Choroid plexus epithelial cell (primary cell): Measurements from ENCODE around the gene PLEKHG5.
"Not testable (repeated sequence)": the region's sequence is repeated elsewhere in the genome, so short reads cannot be mapped to it uniquely, and the experiment has no call there.

Source experiments
- DNase-seq: peaks from one replicate; pipeline ENCODE4 v3.0.0-alpha.2; 2010; ENCODE audit warnings: low read depth
- H3K4me3 ChIP-seq: 2 replicates; pipeline ENCODE4 v1.5.1; 2011; ENCODE audit warnings: low read depth, mild to moderate bottlenecking, control low read depth, low read length, moderate library complexity
- TF ChIP-seq, protein P1 (sequence below): conservative IDR thresholded peaks from 2 replicates; pipeline ENCODE4 v1.5.1; 2011; ENCODE audit warnings: low read depth, mild to moderate bottlenecking, control low read depth, inconsistent platforms, low read length, moderate library complexity

Gene PLEKHG5

GRCh38 chr1:6445062-6445763 is 46.3 kb downstream of the PLEKHG5 start:
- no peak overlapping the region for H3K4me3 ChIP-seq
- peak; percentile 57 for DNase-seq
- TF ChIP-seq, protein P1, sequence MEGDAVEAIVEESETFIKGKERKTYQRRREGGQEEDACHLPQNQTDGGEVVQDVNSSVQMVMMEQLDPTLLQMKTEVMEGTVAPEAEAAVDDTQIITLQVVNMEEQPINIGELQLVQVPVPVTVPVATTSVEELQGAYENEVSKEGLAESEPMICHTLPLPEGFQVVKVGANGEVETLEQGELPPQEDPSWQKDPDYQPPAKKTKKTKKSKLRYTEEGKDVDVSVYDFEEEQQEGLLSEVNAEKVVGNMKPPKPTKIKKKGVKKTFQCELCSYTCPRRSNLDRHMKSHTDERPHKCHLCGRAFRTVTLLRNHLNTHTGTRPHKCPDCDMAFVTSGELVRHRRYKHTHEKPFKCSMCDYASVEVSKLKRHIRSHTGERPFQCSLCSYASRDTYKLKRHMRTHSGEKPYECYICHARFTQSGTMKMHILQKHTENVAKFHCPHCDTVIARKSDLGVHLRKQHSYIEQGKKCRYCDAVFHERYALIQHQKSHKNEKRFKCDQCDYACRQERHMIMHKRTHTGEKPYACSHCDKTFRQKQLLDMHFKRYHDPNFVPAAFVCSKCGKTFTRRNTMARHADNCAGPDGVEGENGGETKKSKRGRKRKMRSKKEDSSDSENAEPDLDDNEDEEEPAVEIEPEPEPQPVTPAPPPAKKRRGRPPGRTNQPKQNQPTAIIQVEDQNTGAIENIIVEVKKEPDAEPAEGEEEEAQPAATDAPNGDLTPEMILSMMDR = peak; percentile 64

DNA sequence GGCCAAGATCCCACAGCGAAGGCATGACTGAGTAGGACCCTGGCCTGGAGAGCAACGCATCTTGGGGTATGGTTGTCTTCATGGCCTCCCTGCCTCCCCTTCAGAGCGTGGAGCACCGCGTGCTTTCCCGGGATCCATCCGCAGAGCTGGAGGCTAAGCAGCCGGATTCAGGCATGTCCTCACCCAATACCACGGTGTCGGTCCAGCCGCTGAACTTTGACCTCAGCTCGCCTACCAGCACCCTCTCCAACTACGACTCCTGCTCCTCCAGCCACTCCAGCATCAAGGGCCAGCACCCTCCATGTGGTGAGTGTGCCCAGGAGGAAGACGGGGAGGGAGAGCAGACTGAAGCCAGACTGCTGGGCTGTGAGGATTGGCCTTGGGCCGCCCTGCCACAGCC is 47.1 kb downstream of the PLEKHG5 start:
- TF ChIP-seq, protein P1 = no peak
- no peak for DNase-seq
- no peak overlapping the region for H3K4me3 ChIP-seq

- H3K4me3 ChIP-seq = no peak overlapping the region
- DNase-seq = no peak
- TF ChIP-seq, protein P1 = no peak
Observed at GRCh38 chr1:6443339-6444115, 47.9 kb downstream of the PLEKHG5 start.

DNA sequence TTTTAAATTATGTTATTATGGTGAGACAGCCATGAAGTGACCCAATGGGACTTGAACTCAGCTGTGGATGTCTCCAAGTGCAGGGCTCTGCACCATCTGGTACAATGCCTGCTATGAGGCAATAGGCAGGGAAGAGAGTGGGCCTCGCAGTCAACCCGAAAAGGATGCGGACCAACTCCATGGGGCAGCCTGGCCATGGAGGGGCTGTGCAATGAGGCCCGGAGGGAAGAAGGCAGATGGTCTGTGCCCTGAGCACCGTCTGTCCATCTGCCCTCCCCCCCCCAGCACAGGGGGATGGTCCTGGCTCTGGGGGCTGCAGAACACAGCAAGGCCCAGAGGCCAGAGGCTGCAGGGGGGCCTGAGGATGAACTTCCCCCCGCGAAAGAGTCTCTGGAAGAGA is 49.9 kb downstream of the PLEKHG5 start:
- no peak overlapping the region for H3K4me3 ChIP-seq
- DNase-seq = no peak
- TF ChIP-seq, protein P1 = no peak

DNA sequence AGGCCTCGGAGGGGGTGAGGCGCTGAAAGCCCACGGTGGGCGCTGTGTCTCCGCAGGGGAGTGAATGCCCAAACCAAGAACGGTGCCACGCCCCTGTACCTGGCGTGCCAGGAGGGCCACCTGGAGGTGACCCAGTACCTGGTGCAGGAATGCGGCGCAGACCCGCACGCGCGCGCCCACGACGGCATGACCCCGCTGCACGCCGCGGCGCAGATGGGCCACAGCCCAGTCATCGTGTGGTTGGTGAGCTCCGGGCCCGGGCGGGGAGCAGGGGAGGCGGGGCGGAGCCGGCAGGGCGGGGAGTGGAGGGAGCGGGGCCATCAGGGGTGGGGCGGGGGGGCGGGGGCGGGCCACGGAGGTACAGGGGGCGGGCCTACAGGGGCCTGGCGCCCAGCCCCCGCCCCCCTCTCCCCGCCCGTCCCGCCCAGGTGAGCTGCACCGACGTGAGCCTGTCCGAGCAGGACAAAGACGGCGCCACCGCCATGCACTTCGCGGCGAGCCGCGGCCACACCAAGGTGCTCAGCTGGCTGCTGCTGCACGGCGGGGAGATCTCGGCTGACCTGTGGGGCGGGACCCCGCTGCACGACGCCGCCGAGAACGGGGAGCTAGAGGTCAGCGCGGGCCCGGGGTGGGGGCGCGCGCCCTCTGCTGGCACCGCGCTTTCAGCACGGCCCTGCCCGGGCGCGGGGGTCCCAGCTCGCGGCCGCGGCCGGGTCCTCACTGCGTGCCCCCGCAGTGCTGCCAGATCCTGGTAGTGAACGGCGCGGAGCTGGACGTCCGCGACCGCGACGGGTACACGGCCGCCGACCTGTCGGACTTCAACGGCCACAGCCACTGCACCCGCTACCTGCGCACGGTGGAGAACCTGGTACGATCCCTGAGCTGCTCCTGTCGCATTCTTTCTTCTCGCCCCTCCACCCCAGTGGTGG is 51.0 kb downstream of the PLEKHG5 start:
- no peak overlapping the region for H3K4me3 ChIP-seq
- no peak for DNase-seq
- TF ChIP-seq, protein P1 = no peak

DNA sequence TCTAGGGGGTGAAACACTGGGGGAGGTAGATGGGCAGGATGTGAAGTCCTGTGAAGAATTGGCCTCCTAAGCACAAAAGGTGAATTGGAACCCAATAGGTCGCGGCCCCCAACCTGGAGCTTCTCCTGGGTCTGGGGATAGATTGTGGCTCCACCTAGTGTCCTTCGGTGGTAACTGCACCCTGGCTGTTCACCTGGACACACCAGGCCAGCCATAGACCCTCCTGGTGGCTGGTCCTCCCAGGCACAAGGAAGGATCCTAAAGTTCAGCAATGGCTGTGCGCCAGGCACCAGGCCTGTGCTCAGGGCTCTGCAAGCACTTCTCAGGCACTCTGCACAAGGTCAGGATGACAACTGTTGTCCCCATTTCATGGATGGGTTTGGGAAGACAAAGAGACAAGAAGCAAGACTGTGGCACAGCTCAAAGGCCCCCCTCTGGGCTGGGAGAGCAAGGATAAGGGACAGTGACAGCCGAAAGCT is 53.4 kb downstream of the PLEKHG5 start:
- DNase-seq = peak; percentile 59
- TF ChIP-seq, protein P1 = peak; percentile 89
- no peak overlapping the region for H3K4me3 ChIP-seq

DNA sequence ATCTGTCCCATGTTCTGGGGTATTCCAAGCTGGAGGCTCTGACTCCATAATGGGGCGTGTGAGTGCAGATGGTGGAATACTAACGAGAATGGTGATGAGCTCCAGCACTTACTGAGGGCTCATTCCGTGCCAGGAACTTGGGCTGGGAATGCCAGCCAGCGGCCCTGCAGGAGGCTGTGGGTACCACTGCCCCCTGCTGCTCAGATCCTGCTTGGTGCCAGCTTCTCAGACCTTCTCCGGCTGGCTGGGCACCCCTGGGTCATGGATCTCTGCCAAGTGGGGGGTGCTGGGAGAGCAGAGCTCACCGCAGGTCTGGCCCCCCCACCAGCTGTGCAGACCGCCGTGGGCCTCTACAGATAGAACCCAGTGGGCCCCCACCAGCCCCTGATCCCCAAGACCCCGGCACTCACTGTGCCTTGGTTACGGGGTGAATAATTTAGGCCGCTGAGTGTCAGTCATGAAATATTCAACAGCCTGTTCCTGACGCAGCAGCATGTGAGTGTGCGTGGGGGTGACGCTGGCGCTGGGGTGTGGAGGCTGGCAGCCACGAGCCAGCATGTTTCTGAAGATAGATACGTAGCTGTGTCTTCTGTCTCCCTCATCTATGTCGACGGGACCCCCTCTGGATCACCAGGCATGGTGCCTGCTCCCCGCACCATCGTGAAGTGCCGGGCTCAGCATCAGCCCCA is 54.3 kb downstream of the PLEKHG5 start:
- not testable (repeated sequence) for H3K4me3 ChIP-seq, DNase-seq

- not testable (repeated sequence) for H3K4me3 ChIP-seq, DNase-seq
Observed at GRCh38 chr1:6436277-6436676, 55.2 kb downstream of the PLEKHG5 start.
